NCI-H82 treated with DMSO at 0.1 percent for 48 hours (cell line): ENCODE data around the gene SEPTIN7.

Experiments used
- DNase-seq: peaks from one replicate; lab custom pipeline; 2025; ENCODE audit not compliant: unreplicated experiment; lab: John Stamatoyannopoulos, UW

Gene SEPTIN7

GRCh38 chr7:35828817-35829216 lies 28.0 kb downstream of the SEPTIN7 start:
- no peak for DNase-seq

GRCh38 chr7:35831208-35831607 lies 30.4 kb downstream of the SEPTIN7 start:
- DNase-seq, result no peak

GRCh38 chr7:35839860-35840854 lies 39.3 kb downstream of the SEPTIN7 start:
- no peak for DNase-seq

- no peak for DNase-seq
Observed at GRCh38 chr7:35846816-35847412, 46.1 kb downstream of the SEPTIN7 start.

GRCh38 chr7:35848725-35849124 lies 47.9 kb downstream of the SEPTIN7 start:
- no peak for DNase-seq

- DNase-seq, result no peak
Observed at GRCh38 chr7:35849158-35849831, 48.4 kb downstream of the SEPTIN7 start.

GRCh38 chr7:35849954-35850353 lies 49.1 kb downstream of the SEPTIN7 start:
- no peak for DNase-seq
